Fibroblast of skin of scalp (primary cell): ENCODE measurements around the gene ADRA2C.

Experiments used
- DNase-seq: peaks from one replicate; pipeline ENCODE4 v3.0.0-alpha.2; 2013

Gene ADRA2C

GRCh38 chr4:3799496-3799895 is 33.3 kb downstream of the ADRA2C start:
- no peak for DNase-seq

- DNase-seq, result no peak
These were observed 34.2 kb downstream of the ADRA2C start for GRCh38 chr4:3800351-3800750.

- DNase-seq, result no peak
These were observed 35.3 kb downstream of the ADRA2C start for GRCh38 chr4:3801521-3801920.

- no peak for DNase-seq
These were observed 35.9 kb downstream of the ADRA2C start for GRCh38 chr4:3801931-3802550.

DNA sequence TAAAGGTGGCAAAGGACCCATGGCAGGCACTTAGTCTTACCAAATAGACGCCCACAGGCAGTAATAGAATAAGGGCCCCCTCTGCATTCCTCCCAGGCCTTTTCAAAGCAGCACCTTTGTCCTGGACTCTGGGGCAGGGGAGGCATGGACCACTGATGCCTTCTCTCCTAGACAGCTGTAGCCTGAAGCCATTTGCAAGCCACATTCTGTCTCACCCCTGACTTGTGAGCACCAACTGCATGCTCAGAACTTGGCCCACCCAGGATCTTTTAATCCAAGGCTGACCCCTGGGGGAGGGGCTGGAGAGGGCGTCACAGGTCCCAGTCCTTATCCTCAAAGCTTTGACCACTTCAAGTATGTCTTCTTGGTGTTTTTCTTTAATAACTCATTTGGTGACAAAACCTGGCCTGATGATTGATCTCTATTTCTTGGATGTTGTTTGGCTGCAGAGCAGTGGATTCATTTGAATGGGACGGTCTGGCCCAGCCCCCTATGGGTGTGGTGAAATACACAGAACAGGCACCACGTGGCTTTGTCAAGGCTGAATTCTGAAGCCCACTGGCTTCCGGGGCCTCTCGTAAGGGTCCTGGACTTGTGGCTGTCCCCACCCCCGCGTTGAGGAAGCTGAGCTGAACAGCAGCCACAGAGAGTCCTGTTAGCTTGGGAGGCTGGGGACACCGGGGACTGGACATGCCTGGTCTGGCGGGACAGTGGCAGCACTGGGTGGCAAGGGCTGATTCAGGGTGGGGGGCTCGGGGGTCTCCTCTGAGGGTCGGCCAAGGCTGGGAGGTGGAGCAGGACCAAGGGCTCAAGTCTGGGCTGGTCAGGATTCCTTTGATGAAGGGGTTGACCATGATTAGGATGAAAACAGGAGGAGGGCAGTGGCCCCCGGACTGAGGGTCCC is 36.6 kb downstream of the ADRA2C start:
- no peak for DNase-seq

DNA sequence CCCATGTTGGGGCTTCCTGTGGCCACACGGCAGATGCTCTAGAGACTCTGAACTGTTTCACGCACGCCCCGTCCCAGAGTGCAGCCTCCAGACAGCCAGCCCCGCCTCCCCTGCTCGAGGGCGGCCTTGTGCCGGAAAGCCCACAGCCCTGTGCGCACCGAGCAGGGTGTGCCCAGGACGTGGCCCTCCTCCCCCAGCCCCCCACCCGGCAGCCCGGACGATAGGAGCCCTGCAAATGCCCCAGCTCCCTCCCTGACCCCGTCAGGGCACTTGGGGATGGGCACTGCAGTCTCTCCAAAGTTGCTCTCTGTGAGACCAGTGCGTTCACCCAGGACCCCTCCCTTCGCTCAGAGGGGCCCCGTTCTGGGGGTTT is 37.3 kb downstream of the ADRA2C start:
- no peak for DNase-seq

DNA sequence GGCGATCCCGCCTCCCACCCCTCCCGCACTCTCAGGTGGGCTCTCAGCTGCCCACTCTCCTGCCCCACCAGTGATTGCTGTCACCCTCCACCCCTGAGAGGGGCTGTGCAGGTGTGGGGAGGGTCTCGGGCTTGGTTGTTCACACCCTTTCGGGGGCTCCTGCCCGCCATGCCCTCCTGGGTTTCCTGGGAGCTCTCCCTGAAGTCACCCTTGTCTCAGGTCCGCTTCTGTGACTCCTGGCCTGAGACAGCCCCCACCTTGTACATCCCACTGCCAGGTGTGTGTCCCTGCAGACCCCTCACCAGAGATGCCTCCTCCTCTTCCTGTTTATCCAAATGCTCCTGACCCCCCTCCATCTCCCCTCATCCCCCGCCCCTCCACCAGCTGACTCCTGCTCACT is 37.8 kb downstream of the ADRA2C start:
- no peak for DNase-seq

GRCh38 chr4:3805026-3805425 is 38.8 kb downstream of the ADRA2C start:
- DNase-seq, result no peak

DNA sequence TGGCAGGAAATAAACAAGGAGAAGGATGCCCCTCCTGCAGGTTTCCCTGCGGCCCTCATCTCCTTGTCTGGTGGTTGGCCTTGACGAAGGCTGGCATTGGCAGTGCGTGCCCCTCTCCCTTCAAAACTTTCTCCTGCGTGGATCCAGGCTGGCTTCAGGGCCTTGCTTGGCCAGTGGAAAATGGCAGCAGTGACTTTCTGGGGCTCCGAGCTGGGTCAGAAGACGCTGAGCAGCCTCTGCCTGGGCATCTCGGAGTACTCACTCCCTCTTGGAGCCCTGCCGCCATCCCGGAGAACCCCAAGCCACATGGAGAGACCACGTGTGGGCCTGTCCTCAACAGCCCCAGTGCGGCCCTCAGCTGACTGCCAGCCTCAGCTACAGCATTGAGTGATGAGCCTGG is 39.5 kb downstream of the ADRA2C start:
- DNase-seq, result no peak

GRCh38 chr4:3807311-3807710 is 41.1 kb downstream of the ADRA2C start:
- no peak for DNase-seq

GRCh38 chr4:3807822-3808496 is 41.8 kb downstream of the ADRA2C start:
- DNase-seq, result no peak

GRCh38 chr4:3808597-3808996 is 42.4 kb downstream of the ADRA2C start:
- DNase-seq, result no peak

DNA sequence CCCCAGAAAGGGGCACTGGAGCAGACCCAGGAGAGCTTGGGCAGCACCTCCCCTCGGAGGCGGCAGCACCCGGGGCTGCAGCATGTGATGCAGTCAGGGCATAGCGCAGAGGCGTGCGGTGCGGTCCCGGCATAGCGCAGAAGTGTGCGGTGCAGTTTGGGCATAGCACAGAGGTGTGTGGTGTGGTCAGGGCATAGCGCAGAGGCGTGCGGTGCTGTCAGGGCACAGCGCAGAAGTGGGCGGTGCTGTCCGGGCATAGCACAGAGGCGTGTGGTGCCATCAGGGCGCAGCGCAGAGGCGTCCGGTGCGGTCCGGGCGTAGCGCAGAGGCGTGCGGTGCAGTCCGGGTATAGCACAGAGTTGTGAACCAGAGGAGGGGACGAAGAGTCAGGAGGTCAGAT is 42.8 kb downstream of the ADRA2C start:
- DNase-seq, result no peak

DNA sequence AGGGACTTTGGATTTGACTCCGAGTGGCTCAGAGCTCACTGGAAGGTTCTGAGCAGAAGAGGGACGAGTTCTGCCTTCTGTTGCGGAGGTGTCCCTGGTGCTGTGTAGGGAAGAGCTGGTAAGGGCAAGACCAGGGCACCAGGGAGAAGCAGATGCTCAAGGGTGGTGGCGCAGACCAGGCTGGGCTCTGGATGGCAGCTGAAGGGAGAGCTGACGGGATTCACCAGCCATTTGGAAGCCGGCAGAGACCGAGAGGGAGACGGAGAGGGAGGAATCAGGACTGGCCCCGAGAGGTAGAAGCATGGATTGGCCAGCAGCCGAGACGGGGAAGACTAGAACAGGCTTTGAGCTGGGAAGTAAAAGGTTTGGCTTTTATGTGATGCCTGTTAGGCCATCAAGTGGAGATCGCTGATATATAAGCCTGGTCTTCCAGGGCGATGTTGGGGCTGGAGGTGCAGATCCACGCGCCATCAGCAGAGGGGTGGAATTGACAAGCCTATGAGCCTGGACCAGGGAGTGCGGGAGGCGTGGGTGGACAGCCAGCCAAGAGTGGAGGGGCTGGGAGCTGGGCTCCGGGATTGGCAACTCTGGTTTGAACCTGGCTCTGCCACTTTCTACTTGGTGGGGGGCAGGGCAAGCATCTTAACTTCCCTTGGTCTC is 43.4 kb downstream of the ADRA2C start:
- DNase-seq, result no peak

DNA sequence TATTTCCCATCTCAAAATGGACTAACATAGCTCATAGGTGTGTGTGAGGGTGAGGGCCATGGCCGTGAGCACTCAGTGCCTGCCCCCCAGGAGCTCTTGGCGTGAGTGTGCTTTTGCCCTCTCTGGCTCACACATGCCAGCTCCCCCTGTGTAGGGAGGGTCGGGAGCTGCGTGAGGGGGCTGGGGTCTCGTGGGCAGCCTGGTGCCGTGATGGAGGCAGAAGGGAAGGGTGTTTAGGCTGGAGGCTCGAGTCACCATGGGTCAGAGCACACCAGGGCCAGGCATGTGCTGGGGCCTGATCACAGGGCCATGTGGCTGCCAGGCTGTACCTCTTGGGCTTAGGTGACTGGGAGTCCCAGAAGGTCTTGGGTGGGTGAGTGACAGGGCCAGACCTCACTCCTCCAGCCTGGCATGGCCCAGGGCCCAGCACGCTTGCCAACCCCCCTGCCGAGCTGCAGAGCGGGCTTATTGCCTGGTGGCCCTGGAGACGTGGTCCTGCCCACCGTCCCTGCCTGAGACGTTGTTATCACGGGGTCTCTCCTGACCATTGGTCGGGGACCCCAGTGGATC is 44.0 kb downstream of the ADRA2C start:
- DNase-seq, result no peak

DNA sequence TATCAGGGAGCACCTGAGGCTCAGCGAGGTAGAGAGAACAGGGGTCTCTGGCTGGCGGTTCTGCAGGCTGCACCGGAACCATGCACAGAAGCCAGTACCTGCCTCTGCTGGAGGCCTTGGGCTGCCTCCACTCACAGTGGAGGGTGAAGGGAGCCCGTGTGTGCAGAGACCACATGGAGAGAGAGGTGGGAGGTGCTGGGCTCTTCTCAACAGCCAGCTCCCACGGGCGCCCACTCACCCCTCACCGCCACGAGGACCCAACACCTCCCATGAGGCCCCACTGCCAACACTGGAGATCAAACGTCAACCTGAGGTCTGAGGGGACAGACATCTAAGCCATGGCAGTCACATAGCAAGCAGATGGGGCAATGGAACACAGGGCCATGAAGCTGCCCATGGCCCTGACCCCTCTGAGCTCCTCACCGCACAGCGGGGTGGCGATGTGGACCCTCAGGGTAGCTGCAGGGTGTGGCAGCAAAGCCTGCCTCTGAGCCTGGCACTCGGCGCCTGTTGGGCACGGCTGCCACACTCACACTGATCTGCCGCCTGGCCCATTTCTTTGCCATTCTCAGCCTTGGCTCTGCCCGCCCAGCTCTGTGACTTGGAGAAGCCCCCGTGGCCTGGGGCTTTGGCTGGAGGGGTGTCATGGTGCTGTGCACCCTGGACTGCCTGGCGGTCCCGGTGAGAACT is 44.8 kb downstream of the ADRA2C start:
- DNase-seq, result no peak

DNA sequence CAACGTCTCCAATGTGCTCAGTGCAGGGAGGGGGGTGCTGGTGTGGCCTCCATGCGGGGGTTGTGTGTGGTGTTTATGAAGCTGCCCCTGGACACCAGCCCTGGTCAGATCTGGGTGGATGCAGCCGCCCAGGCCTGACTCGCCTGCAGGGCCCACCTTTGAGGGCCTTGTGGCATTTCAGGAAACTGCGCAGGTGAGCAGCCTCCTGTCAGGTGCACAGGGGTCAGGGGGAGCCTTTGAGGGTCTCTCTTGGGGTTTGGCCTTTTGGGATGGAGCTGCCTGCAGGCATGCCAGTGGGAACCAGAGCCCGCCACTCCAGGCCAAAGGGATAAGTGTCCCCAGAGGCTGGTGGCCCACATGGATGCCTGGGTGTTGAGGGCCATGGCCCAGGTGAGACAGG is 45.4 kb downstream of the ADRA2C start:
- DNase-seq, result no peak

- no peak for DNase-seq
These were observed 46.2 kb downstream of the ADRA2C start for GRCh38 chr4:3812211-3812934.

DNA sequence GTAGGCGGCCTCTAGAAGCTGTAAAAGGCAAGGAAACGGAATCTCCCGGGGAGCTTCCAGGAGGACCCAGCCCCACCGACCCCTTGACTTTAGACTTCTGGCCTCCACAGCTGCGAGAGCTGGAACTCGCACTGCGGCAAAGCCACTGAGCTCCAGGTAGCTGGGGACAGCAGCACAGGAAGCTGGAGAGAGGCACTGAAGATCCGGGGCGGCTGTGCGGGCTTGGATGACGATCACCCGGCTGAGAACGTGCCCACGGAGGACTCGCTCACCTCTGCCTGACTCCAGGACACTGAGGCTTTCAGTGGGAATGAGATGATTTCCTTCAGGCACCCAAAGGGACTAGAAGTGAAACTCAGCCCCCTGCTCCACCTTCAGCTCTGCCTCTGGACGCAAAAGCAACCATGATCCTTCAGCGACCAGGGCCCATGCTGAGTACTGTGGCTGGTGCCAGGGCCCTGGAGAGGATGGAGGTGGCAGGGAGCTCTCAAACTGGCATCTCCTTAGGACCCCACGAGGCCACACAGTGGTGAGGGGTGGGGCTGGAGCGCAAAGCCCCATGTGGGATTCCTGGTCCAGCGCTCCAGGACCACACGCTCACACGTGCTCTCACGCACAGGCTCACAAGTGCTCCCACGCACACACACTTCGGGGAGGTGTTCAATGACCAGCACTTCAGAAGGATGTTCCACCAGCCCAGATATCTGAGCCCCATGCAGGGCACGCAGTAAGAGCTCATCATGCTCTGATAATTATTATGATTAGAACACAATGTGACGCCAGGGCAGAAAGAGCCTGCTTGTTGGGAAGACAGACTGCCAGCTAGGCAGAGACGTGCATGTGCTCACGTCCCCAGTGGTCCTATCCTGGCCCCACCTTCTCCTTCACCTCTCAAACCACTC is 47.2 kb downstream of the ADRA2C start:
- no peak for DNase-seq

DNA sequence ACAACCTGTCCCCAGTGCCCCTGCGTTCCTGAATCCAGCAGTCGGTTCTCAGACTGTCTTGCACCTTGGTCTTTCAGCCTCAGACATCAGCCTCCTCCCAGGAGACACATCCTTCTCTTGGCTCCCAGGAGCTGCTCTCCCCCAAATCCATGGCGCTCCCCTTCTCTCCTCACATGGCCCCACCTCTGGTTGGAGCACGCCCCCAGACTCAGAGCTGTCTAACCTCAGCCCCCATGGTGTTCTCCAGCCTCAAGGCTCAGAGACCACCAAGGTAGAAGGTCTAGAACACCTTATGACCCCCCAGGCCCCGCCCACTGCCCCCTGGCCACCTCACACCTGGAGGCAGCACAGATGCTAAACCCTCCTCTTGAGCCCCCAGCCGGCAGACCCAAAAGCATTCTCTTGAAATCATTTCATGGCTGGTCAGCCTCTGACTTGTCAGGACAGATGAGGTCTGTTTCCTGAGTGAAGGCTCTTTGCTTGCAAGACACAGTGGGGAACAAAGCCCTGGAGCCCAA is 47.9 kb downstream of the ADRA2C start:
- DNase-seq, result no peak
